H1 (cell line): ENCODE results near the gene TCF19. TPM values are rescaled to one million over a fixed set of nuclear protein-coding genes. Genes with fewer than 3 reads are reported as not detected.
A peak's percentile ranks its signal among the peaks of the same experiment; 100 is the strongest.

Source experiments
- CTCF ChIP-seq, 3 experiments: IDR thresholded peaks; 1 replicate in 2 of 3; 2 replicates in 1 of 3; pipeline versions ENCODE4 v1.5.1 to v1.6.1; 2011; ENCODE audit warnings: low read length in 3 of 3, mild to moderate bottlenecking in 3 of 3, inconsistent platforms in 2 of 3, low read depth in 1 of 3, moderate library complexity in 1 of 3; ENCODE audit not compliant: insufficient read depth in 1 of 3; ENCODE audit errors: control extremely low read depth in 1 of 3
- E2F6 ChIP-seq: IDR thresholded peaks from 2 replicates; pipeline ENCODE4 v1.6.1; 2012; ENCODE audit warnings: inconsistent platforms
- EP300 ChIP-seq, 2 experiments: IDR thresholded peaks; 1 replicate in 1 of 2; 2 replicates in 1 of 2; pipeline ENCODE4 v1.6.1; 2011 to 2012; ENCODE audit warnings: low read depth in 2 of 2, low read length in 2 of 2, mild to moderate bottlenecking in 2 of 2, borderline replicate concordance in 1 of 2, inconsistent platforms in 1 of 2, moderate library complexity in 1 of 2
- GTF2F1 ChIP-seq: IDR thresholded peaks from 2 replicates; pipeline ENCODE4 v1.6.1; 2012; ENCODE audit warnings: low read depth, low read length, improper control_type of control experiment, borderline replicate concordance
- polyA plus RNA-seq, 7 experiments: library from polyadenylated mRNA; depleted of rRNA in 3 of 7; stranded (reverse) in 5 of 7; unstranded in 2 of 7; fragments of >200 nt in 5 of 7; fragments of 200-250 nt in 2 of 7; gene quantifications; 1 replicate in 5 of 7; 2 replicates in 1 of 7; 4 replicates in 1 of 7; pipeline versions ENCODE4 v1.2.1 to v1.2.3, GENCODE V29; 2011 to 2013; ENCODE audit warnings: missing spikeins in 2 of 7, mixed read lengths in 2 of 7
- total RNA-seq: library from RNA; stranded (reverse); fragmentation: NEBNext Ultra II Directional; extraction: Animal tissue kit (Norgen Biotek cat#: 25700); gene quantifications from 2 replicates; pipeline ENCODE4 v1.2.1, GENCODE V29; 2021

The TCF19 gene
- total and polyA plus RNA-seq, 2 of the 8 experiments (the other 6 are each of a cell fraction or from before 2014, with no cell fraction given): 7.2 to 11.0 TPM

GRCh38 chr6:31128093-31128676 is 30.2 kb upstream of the TCF19 start (continued):
- peak; percentile 60 to 86 (median 83) for TF ChIP-seq CTCF (IDR thresholded peaks at IDR 0.05; ENCODE audit: control extremely low read depth in 1 of 3, insufficient read depth in 1 of 3, low read depth in 1 of 3, low read length in 3 of 3)
- no peak for TF ChIP-seq EP300 (IDR thresholded peaks at IDR 0.05; ENCODE audit: borderline replicate concordance in 1 of 2, low read depth in 2 of 2, low read length in 2 of 2)
- TF ChIP-seq E2F6: 0 out of 2 replicates have a peak, but pooled peaks have one; percentile 12
- TF ChIP-seq GTF2F1: no peak
